HG03066 (cell line): Measurements from ENCODE around the gene GALP.
"Not testable (repeated sequence)": the region's sequence is repeated elsewhere in the genome, so short reads cannot be mapped to it uniquely, and the experiment has no call there.

Experiments used
- ATAC-seq: cut with Tn5 transposase; IDR thresholded peaks from one replicate; pipeline ENCODE4 v1.9.1; 2021; ENCODE audit warnings: low read depth; ENCODE audit not compliant: unreplicated experiment

Gene GALP

DNA sequence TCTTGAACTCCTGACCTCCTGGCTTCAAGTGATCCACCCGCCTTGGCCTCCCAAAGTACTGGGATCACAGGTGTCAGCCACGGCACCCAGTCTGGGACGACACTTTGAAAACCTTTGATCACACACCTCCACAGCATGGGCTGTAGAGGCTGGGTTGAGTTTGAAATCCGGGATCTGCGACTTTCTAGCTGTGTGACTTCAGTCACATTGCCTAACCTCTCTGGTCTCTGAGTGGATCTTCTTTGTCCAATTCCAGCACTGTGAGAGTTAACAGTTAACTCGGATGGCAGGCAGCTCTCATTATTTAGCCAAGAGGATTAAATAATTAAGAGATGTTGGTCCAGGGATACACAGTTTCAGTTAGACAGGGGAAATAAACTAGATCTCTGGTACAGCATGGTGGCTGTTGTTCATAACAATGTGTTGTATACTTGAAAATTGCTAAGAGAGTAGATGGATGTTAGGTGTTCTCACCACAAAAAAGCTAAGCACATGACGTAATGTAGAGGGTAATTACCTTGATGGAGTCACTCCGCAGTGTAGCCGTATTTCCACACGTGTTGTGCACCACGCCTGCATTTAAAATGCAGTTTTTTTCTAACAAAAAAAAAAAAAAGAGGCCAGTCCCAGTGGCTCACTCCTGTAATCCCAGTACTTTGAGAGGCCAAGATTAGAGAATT lies 1.9 kb downstream of the GALP start:
- ATAC-seq = no peak

DNA sequence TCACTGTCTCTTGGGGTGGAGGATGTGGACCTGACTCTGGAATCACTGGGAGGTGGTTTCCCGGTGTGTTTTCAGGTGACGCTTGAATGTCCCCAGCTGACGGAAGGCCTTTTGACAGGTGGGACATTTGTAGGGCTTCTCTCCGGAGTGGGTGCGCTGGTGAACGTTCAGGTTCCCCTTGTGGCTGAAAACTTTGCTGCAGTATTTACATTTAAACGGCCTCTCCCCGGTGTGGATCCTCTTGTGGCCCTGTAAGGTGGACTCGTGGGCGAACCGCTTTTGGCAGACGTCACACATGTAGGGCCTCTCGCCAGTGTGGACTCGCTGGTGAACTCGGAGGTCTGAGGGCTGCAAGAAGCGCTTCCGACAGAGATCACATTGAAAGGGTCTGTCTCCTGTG lies 14.0 kb downstream of the GALP start:
- ATAC-seq = no peak

DNA sequence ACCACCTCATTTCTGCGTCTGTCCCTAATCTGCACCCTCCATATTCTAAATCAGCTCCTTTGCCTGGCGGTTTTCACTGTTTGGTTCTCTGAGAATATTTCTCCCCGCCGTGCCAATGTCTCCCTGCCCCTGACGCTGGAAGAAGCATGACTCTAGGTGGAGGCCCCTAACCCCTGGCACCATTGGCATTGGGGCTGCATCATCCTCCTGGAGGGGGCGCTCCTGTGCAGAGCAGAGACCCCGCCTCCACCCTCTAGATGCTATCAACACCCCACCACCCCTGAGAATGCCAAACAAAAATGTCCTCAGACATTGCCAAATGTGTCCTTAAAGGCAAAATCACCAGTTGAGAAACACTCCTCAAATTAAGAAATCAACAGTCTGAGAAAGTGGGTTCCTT lies 15.3 kb downstream of the GALP start:
- ATAC-seq = no peak

DNA sequence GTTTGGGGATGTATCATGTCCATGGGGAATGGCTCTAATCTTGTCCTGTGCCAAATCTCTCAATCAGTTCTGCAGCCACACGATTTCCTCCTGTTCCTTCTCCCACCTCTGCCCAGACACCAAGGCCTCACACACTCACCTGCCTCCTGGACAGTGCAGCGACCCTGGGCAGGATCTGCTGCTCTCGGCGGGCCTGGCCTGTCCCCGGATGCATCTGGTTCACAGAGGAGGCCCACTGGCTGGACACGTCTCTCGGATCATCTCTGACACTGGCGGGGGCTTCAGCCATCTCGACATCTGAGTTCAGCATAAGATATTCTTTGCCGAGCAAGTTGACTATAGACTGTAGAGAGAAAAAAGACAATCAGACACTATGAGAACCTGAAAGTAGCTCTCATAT lies 15.9 kb downstream of the GALP start:
- ATAC-seq = no peak

DNA sequence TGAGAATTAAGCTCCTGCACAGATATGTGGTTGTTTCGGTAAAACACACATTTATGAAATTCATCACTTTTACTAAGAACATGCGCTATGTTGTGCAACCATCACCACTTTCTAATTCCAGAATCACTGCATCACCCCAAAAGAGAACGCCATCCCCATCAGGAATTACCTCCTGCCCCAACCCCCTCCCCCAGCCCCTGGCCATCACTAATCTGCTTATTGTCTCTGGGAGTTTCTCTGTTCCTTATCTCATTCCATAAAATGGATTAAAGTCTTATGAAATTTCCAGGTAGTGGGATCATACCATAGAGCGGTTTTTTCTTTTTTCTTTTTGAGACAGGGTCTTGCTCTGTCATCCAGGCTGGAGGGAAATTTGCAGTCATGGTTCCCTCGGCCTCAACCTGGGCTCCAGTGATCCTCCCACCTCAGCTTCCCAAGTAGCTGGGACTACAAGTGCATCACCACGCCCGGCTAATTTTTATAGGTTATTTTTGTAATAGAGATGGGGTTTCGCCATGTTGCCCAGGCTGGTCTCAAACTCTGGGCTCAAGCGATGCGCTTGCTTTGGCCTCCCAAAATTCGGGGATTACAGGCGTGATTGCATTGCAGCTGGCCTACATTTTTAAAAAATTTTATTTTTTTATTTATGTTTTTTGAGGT lies 18.3 kb downstream of the GALP start:
- ATAC-seq = no peak

DNA sequence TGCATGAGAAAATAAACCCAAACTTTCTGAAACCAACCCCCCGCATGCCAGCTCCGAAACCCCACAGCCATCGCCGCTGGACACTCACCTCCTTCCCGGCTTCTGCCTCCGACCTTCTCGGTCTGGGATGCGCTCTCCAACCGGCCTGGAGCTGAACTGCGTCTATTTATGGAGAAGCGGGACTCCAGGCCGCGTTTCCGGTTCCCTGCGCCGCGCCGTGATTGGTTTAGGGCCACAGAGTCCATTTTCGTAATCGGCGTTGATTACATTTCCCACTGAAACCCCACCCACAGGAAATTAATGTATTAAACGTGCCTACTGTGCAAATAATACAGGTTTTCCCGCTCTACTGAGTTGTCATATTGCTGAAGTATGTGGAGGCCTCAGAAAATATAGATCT lies 21.8 kb downstream of the GALP start, which contains the start of gene ZSCAN5B:
Gene ZSCAN5B, minus strand, starts transcription at position 138 of the 400 bp plus-strand sequence. CDS start 4,731 bp downstream, outside the sequence.
- not testable (repeated sequence) for ATAC-seq

DNA sequence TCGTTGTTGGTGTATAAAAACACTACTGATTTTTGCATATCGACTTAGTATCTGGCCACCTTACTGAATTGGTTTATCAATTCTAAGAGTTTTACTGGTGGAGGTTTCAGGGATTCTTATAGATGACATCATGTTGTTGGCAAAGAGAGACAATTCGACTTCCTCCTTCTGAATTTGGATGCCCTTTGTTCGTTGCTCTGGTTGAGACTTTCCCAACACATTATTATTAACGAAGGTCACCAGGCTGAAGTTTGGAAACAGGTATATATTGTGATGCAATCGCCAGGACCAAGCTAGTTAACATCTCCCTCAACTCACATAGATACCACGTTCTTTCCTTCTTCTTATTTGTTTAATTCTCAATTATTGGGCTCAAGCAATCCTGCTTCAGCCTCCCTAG lies 23.9 kb downstream of the GALP start:
- no peak for ATAC-seq

DNA sequence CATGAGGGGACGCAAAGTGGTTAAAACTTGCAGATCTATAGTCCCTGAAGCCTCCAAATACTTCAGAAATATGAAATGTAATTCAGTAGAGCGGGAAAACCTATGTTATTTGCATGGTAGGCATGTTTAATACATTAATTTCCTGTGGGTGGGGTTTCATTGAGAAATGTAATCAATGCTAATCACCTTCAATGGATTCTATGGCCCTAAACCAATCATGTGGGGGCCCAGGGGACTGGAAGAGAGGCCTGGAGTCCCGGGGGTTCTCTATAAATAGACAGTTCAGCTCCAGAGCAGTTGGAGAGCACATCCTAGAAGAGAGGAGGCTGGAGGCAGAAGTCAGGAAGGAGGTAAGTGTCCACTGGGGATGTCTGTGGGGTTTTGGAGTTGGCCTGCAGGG lies 26.2 kb downstream of the GALP start, which contains the start of gene ZSCAN5C:
Gene ZSCAN5C, plus strand, starts transcription at position 301 of the 400 bp plus-strand sequence. CDS start 3,641 bp downstream, outside the sequence.
- ATAC-seq = no peak

DNA sequence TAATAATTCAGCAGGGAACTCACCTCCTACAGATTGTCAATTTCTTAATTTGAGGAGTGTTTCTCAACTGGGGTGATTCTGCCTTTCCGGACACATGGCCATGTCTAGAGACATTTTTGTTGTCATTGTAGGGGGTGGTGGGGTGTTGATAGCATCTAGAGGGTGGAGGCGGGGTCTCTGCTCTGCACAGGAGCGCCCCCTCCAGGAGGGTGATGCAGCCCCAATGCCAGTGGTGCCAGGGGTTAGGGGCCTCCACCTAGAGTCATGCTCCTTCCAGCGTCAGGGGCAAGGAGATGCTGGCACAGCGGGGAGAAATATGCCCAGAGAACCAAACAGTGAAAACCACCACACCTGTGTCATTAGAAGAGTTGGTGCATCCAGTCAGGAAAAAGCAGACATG lies 31.8 kb downstream of the GALP start:
- not testable (repeated sequence) for ATAC-seq

DNA sequence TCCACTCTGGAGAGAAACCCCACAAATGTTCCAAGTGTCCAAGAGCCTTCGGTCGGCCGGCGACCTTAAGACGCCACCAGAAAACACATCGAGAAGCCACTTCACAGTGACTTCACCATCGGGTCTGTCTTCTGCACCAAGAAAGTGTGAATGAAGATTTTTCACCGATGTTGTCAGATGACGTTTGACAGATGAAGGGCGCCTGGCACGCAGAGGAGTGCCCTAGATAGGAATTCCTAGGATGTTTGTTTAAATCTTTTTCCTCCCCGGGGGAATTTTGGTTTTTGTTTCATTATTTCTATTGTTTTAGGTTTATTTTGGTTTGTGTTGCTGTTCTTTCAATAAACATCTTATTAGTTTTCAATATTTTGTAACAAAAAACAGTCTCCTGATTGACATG lies 33.3 kb downstream of the GALP start:
- ATAC-seq = no peak

DNA sequence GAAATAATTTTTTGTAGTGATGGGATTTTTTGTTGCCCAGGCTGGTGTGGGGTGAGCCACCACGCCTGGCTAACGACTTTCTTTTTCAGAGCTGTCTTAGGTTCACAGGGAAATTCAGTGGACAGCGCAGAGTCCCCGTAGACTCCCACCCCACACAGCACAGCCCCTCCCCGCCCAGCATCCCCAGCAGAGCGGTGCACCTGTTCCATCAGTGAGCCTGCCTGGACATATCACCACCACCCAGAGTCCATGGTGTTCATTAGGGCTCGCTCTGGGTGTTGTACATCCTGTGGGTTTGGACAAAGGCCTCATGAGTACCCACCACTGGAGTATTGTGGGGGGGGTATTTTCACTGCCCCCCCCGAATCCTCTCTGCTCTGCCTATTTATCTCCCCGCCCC lies 34.2 kb downstream of the GALP start:
- ATAC-seq = not testable (repeated sequence)

DNA sequence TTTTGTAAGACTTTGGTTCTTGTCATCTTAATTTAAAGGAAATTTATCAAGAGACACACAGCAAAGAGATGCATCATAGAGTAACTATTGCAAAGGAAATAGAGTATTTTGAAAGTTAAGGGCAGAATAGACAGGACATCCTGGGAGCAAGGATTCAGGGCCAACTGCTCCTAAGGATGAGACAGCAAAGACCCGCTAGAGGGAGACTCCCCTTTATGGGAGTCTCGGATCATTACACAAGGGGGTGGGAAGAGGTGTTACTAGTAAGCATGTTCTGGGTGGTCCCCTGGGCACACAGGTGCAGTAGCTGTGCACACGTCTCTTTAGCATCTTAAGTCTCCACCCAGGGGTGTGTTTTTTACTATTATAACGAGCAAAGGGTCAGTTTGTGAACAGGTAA lies 35.9 kb downstream of the GALP start:
- ATAC-seq = no peak

DNA sequence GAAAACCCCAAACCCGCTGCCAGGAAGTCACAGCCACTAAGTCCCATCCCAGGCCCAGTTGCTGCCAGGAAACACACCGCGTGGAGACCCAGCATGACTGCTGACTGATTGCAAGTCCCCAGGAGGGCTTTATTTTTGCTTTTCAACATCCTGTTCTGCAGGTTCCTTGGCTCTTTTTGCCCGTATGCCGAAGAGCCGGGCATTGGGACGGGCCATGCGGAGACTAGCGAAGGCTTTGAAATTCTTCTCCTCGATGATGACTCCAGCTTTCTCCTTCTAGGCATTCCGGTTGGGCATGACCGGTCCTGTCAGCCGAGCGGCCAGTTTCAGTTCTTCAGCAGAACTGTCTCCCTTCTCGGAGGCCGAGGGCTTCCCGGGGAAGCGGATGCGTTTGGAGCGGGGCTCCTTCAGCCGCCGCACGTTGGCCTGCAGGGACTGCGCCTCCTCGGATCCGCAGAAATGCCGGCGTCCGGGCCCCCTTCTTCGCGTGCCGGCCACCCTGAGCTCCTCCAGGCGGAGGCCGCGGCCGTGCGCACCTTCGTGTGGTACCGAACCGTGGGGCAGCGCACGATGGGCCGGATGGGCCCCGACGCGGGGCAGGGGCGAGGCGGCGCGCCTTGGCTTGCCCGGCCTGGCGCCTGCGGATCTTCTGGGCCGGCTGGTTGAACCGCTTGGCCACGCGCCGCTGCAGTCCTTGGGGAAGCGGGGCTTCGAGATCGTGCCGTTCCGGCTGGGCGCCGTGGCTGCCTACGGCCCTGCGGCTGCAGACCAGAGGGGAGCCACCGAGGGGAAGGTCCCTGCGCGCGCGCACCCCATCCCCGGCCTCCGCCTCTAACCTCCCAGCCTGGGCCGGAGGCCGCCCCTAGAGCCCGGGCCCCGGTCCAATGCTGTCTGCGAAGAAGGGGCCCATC lies 41.5 kb downstream of the GALP start:
- ATAC-seq = no peak

DNA sequence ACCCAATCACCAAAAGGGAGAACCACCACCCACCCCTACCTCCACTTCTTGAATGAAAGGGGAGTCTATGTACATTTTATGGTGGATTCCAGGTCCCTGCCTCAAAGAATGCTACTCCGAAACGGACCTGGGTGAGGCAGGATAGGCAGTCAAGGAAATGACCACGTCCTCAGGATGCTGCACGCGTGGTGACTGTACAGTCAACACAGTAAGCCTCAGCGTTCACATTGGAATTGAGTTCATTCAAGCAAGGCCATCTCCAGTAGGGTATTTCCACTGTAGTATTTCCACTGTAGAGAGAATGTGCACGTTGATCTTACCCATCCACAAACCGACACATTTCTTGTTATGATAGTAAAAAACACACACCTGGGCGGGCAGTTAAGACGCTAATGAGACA lies 43.2 kb downstream of the GALP start:
- no peak for ATAC-seq

DNA sequence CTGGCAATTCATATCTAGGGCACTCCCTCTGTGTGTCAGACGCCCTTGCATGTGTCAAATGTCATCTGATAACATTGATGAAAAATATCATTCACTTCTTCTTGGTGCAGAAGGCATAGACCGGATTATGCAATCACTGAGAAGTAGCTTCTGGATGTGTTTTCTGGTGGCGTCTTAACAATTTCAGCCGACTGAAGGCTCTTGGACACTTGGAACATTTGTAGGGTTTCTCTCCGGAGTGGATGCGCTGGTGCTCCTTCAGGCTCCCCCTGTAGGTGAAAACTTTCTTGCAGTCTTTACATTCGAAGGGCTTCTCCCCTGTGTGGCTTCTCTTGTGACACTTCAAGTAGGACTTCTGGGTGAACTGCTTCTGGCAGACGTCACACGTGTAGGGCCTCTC lies 45.6 kb downstream of the GALP start:
- not testable (repeated sequence) for ATAC-seq

DNA sequence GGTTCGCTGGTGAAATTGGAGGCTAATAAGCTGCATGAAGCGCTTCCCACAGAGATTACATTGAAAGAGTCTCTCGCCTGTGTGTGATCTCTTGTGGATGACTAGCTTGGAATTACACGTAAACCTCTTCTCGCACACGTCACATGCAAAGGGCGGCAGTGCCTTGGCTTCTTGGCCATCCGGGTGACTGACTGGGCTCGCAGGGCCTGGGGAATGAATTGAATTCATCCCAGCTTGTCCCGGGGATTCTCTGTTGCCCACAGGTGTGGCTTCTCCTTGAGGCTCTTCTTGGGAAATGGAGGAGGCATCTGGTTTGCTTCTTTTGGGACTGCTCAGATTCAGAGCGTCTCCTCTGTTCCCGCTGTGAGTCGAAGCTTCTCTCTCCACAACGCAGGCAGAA lies 46.0 kb downstream of the GALP start:
- ATAC-seq = no peak

DNA sequence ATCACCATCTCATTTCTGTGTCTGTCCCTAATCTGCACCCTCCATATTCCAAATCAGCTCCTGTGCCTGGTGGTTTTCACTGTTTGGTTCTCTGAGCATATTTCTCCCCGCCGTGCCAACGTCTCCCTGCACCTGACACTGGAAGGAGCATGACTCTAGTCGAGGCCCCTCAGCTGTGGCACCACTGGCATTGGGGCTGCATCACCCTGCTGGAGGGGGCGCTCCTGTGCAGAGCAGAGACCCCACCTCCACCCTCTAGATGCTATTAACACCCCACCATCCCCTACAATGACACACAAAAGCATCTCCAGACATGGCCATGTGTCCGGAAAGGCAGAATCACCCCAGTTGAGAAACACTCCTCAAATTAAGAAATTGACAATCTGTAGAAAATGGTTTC lies 47.1 kb downstream of the GALP start:
- no peak for ATAC-seq

DNA sequence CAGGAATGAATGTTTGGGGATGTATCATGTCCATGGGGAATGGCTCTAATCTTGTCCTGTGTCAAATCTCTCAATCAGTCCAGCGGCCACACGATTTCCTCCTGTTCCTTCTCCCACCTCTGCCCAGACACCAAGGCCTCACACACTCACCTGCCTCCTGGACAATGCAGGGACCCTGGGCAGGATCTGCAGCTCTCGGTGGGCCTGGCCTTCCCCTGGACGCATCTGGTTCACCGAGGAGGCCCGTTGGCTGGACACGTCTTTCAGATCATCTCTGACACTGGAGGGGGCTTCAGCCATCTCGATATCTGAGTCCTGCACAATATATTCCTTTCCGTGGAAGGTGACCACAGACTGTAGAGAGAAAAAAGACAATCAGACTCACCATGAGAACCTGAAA lies 47.7 kb downstream of the GALP start:
- no peak for ATAC-seq
